HUDEP-2 (cell line): ENCODE measurements around the gene FUT6.
"Not testable (repeated sequence)": the region's sequence is repeated elsewhere in the genome, so short reads cannot be mapped to it uniquely, and the experiment has no call there.

Source experiments
- DNase-seq, 76 experiments: peaks; one replicate each; lab custom pipeline; 2025; ENCODE audit not compliant: unreplicated experiment in 76 of 76; lab: John Stamatoyannopoulos, UW

FUT6 gene

DNA sequence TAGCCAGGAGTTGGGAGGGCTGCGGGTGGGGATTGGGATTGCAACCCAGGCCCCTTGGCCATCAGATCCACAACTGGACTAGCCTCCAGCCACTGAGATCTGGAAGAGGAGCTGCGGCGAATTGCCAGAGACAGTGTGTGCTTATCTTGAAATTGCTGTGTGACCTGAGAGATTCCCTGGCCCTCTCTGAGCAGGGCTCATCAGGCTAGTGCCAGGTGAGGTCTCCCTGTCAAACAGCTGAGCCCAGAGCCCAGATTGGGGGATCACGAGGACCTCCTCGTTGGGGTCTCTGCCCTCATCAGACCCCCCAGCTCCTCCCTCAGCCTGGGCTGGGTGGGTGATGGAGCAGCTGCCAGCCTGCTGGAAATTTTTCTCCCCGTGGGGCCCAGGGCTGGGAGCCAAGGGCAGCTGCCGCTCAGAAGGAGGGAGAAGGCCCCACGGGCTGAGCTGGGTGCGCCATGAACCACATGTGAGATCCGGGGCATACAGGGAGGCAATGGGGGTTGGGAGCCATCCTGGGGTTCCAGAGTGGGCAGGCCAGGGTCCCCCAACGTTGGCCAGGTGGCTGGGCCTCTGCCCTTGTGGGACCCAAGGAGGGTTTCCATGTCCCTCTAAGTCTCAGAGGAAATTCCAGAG, 23.6 kb upstream of the FUT6 start:
- DNase-seq, result no peak

DNA sequence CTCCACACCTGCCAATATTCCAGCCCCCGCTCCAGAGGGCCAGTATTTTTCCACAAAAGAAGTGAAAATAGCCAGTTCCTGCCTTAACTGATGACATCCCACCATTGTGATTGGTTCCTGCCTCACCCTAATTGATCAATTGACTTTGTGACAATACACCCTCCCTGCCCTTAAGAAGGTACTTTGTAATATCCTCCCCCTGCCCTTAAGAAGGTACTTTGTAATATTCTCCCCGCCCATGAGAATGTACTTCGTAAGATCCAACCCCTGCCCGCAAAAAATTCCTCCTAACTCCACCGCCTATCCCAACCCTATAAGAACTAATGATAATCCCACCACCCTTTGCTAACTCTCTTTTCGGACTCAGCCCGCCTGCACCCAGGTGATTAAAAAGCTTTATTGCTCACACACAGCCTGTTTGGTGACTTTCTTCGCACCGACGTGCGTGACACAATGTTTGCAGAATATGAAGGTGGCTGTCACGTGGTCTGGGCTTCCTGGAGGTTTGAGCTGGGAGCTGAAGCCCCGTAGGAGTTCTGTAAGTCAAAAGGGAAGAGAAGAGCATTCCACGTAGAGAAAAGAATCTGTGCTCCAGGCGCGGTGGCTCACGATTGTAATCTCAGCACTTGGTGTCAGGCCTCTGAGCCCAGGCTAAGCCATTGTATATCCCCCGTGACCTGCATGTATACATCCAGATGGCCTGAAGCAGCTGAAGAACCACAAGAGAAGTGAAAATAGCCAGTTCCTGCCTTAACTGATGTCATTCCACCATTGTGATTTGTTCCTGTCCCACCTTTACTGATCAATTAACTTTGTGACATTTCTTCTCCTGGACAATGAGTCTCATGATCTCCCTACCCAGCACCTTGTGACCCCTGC, 17.9 kb upstream of the FUT6 start:
- no peak for DNase-seq

DNA sequence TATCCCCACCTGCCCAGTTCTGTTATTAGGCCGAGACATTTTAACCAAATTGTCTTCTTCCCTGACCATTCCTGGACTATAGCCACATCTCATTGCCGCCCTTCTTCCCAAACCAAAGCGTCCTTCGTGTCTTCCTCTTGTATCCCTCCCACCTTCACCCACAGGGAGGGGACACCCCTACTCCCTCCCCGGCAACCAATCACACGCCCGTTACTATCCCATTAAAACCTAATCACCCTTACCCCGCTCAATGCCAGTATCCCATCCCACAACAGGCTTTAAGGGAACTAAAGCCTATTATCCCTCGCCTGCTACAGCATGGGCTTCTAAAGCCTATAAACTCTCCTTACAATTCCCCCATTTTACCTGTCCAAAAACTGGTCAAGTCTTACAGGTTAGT, 15.6 kb upstream of the FUT6 start:
- DNase-seq, result not testable (repeated sequence)

DNA sequence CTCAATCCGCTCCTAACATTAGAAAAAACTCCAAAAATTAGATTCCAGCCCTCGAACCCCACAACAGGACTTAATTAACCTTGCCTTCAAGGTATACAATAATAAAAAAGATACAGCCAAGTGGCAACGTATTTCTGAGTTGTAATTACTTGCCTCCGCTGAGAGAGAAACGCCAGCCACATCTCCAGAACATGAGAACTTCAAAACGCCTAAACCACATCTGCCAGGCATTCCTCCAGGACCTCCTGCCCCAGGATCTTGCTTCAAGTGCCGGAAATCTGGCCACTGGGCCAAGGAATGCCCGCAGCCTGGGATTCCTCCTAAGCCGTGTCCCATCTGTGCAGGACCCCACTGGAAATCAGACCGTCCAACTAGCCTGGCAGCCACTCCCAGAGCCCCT, 14.6 kb upstream of the FUT6 start:
- DNase-seq, result not testable (repeated sequence)

DNA sequence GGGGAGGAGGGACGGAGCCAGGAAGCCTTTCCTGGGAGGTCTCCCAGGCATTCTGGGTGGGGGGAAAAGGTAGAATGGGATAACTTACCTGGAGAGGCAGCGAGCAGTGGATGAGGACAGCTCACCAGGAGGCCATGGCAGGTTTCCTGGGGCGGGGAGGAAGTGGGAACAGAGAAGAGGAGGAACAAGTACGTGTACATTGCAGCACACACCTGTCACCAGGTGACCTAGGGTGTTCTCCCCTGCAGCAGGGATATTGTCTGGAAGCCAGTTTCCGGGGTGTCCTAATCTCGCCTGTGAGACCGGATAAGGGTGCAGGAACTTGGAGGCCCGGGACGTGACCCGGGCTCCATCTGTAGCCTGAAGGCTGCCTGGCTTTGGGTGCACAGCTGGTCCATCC, 11.8 kb upstream of the FUT6 start, which contains the start of gene FUT3:
Gene FUT3, minus strand, starts transcription at position 148 of the 400 bp plus-strand sequence.
- DNase-seq, result no peak

DNA sequence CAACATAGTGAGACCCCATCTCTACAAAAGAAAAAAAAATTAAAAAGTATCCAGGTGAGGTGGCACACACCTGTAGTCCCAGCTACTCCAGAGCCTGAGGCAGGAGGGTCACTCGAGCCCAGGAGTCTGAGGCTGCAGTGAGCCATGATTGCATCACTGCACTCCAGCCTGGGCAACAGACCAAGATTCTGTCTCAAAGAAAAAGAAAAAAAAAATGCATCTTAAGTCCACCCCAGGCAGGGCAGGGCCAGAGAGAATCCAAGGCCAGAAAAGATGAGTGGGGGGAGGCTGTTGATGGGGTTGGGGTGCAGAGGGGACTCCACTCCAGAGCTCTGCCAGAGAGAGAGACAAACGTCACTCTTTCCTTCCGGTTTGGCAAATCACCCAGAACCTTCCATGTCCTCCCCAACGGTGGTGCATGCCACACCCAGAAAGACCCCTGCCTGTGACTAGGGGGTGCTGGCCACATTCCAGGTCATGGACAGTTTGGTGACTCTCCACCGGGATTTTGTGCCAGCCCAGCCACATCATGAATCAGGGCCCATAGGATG, 11.3 kb upstream of the FUT6 start:
- peak in 1 of 76 experiments; percentile 10 for DNase-seq

DNA sequence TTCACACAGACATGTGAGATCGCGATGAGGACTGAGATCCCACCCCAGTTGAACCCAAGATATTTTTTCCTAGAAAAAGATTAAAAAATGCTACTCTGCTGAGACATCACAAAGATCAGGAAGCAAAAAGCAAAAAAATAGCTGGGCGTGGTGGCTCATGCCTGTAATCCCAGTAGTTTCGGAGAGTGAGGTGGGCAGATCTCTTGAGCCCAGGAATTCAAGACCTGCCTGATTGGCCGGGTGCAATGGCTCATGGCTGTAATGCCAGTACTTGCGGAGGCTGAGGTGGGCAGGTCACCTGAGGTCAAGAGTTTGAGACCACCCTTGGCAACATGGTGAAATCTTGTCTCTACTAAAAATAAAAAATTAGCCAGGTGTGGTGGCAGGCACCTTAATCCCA, 10.7 kb upstream of the FUT6 start:
- DNase-seq, result no peak

DNA sequence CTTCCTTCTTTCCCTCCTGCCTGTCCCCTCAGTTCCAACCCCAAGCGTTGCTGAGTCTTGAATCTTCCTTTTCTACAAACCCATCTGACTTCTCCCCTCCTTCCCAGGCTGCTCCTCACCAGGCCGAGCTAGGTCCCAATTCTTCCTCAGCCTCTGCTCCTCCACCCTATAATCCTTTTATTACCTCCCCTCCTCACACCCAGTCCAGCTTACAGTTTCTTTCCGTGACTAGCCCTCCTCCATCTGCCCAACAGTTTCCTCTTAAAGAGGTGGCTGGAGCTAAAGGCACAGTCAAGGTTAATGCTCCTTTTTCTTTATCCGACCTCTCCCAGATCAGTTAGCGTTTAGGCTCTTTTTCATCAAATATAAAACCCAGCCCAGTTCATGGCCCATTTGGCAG, 9.1 kb upstream of the FUT6 start:
- DNase-seq, result not testable (repeated sequence)

DNA sequence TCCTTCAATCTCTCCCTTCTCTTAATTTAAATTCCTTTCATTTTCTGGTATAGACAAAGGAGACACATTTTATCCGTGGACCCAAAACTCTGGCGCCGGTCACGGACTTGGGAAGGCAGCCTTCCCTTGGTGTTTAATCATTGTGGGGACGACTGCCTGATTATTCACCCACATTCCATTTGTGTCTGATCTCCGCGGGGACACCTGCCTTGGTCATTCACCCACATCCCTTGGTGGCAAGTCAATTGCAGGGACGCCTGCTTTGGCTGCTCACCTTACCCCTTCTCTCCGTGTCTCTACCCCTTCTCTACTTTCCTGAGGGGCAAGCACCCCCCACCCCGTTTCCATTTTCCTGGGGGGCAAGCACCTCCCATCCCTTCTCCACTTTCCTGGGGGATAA, 8.3 kb upstream of the FUT6 start:
- not testable (repeated sequence) for DNase-seq

DNA sequence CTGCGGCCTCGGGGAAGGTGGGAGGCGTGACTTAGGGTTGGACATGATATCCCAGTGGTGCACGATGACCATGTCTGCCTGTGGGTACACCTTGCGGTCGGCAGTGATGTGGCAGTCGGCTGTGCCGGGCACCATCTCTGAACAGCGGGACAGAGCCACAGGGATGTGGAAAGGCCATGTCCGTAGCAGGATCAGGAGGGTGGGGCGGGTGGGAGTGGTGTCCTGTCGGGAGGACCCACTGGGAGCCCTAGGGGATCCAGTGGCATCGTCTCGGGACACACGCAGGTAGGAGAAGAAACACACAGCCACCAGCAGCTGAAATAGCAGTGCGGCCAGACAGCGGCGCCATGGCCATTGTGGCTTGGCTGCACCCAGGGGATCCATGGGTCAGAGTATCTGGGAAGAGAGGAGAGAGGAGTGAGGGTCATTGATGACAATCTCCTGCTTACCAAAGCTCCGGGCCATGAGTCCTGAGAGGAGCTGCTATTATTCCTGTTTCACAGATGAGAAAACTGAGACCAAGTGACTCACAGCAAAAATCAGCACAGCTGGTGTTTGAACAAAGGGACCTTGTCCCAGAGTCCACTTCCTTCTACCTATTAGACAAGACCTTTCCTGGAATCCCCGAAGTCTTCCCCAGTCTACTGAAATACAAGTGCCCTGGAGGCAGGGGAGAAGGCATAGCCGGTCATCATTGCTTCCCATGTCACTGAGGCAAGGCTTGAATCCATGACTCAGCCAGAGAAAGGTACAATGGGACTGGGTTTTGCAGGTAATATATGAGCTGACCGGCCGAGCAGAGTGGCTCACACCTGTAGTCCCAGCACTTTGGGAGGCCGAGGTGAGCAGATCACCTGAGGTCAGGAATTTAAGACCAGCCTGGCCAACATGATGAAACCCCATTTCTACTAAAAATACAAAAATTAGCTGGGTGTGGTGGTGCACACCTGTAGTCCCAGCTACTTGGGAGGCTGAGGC, 5.2 kb upstream of the FUT6 start:
- no peak for DNase-seq

DNA sequence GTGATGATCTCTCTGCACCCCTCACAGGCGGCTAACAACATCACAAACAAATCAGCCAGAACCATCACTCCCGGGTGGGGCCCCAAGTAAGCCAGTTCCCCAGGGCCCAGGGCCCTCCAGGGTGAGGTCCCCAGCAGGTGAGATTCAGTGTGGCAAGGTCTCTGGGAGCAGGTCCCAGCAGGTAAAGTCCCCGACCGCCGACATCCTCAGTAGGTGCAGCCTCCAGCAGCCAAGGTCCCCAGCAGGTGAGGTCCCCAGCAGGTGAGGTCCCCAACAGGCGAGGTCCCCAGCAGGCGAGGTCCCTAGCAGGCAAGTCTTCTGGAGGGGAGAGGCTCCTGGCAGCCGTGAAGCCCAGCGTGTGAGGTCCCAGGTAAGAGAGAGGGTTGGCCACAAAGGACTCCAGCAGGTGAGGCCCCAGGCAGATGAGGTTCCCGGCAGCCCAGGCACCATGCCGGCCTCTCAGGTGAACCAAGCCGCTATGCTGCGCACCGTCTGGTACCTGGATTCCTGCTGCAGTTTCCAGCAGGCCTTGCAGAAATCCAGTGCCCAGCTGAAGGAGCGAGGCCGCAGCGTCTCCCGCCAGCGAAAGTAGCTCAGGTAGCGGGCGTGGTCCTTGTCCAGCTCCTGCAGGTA, 3.9 kb upstream of the FUT6 start:
- no peak for DNase-seq

DNA sequence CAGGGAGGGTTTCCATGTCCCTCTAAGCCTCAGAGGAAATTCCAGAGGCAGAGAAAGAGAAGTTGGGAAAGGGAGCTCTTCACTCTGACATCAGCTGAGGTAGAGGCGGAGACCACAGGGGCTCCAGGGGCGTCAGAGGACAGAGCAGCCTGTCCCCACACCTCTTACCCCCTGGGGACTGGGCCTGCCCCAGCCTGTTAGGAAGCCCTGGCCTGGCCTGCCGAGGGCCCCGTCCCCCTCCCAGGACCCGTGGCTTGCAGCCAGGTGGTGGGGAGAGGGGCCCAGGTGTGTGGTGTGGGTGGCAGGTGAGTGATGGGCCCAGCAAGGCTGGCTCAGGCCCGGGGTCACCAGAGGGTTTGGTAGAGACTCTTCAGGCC, 2.2 kb upstream of the FUT6 start:
- not testable (repeated sequence) for DNase-seq

DNA sequence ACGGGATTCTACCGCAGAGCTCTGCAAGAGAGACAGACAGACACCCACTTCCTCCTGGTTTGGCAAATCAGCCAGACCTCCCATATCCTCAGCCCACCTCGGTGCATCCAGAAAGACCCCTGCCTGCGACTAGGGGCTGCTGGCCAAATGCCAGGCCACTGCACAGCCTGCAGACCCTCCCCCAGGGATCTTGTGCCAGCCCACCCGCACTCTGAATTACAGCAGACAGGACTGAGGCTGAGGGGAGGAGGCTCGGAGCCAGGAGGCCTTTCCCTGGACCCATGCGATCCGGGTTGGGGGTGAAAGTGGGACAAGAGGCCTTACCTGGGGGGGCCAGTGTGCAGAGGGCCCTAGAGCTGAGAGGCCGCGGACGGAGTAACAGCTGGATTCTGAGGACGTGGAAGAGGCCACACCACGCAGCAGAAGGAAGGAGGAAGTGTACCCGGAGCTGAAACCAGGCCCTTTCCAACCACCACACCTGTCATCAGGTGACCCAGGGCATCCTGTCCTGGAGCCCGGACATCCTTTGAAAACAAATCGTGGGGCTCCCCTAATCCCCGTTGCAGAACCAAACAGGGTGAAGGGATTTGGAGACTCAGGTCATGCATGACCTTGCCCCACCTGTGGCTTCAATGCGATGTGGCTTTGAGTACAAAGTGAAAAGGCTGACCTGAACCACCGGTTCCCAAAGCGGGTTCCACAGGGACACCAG, 993 bp downstream of the FUT6 start:
- DNase-seq, result no peak

DNA sequence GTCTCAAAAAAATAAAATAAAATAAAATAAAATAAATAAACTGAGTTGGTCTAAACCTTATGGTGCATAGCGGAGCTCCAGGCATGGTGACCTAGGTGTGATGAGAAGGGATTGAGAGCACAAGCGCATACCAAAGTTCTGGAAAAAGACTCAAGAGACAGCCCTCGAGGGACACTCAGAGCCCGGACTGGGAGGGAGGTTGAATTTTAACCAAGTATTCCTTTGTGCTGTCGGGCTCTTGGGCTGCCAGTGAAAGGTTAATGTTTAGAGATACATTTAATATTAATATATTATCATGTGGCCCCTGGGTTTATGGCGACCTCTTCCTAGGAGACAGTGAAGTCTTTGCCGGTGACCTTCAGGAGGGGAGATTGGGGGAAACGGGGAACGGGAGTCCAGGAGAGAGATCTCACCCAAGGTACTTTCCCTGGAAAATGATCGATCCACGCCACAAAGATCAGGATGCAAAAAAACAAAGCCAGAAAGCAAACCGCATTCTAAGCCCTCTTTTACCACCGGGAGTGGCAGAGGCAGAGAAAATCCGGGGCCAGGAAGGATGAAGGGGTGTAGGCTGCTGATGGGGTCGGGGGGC, 1.6 kb downstream of the FUT6 start:
- DNase-seq, result no peak

DNA sequence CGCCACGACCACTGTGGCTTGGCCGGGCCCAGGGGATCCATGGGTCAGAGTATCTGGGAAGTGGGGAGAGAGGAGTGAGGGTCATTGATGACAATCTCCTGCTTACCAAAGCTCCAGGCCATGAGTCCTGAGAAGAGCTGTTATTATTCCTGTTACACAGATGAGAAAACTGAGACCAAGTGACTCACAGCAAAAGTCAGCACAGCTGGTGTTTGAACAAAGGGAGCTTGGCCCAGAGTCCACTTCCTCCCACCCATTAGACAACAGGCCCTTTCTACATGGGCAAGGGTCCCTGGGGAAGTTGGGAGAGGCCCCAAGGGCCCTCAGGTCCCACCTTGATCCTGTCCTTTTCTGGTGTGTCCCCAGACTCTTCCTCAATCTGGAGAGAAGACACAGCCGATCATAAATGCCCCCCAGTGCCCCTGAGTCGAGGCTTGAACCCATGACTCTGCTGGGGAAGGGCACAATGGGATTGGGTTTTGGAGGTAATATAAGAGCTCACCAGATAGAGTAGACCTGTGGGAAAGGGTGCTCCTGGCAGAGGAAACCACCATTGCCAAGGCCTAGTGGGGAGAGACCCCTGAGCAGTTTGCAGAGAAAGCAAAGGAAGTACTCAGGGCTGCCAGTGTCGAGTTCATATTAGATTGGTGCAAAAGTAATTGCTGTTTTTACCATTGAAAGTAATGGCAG, 6.8 kb downstream of the FUT6 start:
- no peak for DNase-seq

DNA sequence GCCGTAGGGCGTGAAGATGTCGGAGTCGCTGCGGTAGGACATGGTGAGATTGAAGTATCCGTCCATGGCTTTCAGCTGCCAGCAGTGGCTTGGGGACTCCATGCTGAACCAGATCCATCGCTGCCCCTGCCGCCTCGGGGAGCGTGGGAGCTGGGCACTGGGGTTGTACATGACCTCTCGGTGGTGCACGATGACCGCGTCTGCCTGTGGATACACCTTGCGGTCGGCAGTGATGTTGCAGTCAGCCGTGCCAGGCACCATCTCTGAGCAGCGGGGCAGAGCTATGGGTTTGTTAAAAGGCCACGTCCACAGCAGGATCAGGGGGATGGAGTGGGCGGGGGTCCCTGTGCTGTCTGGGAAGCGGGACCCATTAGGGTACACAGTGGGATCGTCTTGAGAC, 7.4 kb downstream of the FUT6 start:
- no peak for DNase-seq

DNA sequence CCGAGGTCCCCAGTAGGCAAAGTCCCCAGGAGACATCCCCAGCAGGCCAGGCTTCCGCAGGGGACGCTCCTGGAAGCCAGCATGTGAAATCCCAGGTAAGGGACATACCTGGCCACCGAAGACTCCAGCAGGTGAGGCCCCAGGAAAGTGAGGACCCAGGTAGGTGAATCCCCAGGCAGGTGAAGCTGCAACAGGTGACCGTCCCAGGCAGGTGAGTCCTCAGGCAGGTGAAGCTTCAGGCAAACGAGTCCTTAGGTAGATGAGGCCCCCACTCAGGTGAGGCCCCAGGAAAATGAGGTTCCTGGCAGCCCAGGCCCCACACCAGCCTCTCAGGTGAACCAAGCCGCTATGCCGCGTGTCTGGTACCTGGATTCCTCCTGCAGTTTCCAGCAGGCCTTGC, 8.3 kb downstream of the FUT6 start:
- no peak for DNase-seq

DNA sequence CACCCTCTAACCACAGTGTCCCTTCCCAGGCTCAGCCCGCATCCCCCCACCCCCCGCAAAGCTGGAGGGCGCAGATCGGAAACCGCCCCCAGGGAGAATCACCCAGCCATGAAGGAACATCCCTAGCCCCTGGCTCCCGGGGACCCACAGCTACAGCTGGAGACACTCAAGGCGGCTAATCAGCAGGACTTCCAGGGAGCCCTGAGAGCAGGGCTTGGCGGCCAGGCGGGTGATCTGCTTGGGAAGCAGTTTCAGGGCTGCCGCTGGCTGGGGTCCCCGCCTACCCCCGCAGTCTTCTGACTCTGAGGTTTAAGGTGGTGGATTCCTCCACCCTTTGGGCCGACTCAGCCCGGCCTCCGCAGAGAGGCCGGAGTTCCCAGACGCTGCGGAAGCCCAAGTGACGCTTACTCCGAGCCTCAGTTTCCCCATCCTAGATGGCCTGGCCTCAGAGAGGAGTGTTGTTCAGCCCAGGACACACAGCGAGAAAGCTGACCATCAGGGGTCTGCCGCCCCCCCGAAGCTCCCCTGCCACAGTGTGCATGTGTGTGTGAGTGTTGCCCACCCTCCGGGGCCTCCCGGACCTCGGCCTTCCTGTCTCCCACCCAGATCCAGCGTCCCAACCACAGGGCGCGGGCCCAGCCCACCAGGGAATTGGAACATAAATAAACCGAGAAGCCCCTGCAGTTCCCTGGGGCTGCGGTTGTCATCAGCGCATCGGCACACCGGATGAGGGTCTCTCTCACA, 9.8 kb downstream of the FUT6 start:
- no peak for DNase-seq
